Activated T-helper 17 cell treated with anti-CD3 and anti-CD28 coated beads, Interleukin-2, amount 50 U/mL, for 72 hours (primary cell): ENCODE results near the gene SLC35F6. TPM values are rescaled to one million over a fixed set of nuclear protein-coding genes. Genes with fewer than 3 reads are reported as not detected.
A peak's percentile ranks its signal among the peaks of the same experiment; 100 is the strongest.

ENCODE experiments used
- ATAC-seq: fragments of 150-1000 bp; cut with Tn5 transposase; replicated peaks from 2 replicates; pipeline ENCODE4 v1.10.0; 2021; ENCODE audit warnings: mild to moderate bottlenecking, moderate library complexity
- H3K27ac Mint-ChIP-seq: one replicate; pipeline ENCODE4 v1.8.0; 2022; ENCODE audit warnings: mixed read lengths
- H3K27me3 Mint-ChIP-seq: one replicate; pipeline ENCODE4 v1.8.0; 2022; ENCODE audit warnings: mixed read lengths
- H3K36me3 Mint-ChIP-seq: one replicate; pipeline ENCODE4 v1.8.0; 2022; ENCODE audit warnings: low read depth, mild to moderate bottlenecking, mixed read lengths
- H3K4me1 Mint-ChIP-seq: one replicate; pipeline ENCODE4 v1.8.0; 2022; ENCODE audit warnings: mixed read lengths
- H3K4me3 Mint-ChIP-seq: one replicate; pipeline ENCODE4 v1.8.0; 2022; ENCODE audit warnings: mild to moderate bottlenecking, mixed read lengths
- H3K9me3 Mint-ChIP-seq: one replicate; pipeline ENCODE4 v1.8.0; 2022; ENCODE audit warnings: mixed read lengths
- total RNA-seq, 2 donors: library from RNA; stranded (reverse); gene quantifications; one replicate each; pipeline ENCODE4 v1.2.3, GENCODE V29; 2022

The SLC35F6 gene
- total RNA-seq, 2 donors from 2014 or later = 8.2 to 15.0 TPM

DNA sequence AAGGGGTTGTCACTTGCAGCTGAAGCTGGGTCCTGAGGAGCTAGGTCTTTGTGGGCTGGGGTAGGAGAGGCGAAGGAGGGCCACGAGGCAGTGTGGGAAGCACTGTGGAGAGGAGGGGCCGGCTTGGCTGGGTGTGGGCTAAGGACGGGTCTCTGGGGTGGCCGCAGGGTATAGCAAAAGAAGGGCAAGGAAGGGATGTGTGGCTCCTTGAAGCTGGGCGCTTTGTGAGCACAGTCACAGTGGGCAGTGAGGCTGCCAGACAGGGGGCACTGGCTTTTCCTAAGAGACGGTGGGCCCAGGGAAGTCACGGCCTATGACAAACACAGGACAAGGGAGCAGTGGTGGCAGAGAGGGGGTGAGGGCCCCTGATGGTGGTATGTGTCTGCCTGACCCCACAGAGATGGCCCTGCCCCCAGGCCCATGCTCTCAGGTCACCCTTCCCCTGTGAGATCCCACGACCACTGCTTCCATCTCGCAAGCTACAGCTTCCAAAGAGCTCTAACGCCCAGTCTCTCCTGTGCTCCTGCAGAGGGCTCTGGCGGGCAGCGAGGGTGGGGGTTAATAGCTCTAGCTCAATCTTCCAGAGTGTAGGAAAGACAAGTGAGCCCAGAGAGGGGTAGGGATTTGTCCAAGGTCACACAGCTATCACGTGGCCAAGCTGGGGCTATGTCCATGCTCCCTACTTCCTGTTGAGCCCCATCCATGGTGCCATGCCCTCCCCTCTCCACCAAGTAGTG is 39.1 kb upstream of the SLC35F6 start:
- no peak overlapping the region for H3K4me3 Mint-ChIP-seq
- H3K27me3 Mint-ChIP-seq = peaks cover 3% of the 10 kb centered on the region
- ATAC-seq = no peak
- H3K27ac Mint-ChIP-seq = no peak overlapping the region
- no peaks in the 10 kb centered on the region for H3K36me3 Mint-ChIP-seq
- H3K4me1 Mint-ChIP-seq = no peaks in the 10 kb centered on the region
- no peaks in the 10 kb centered on the region for H3K9me3 Mint-ChIP-seq

- H3K27me3 Mint-ChIP-seq = peaks cover 3% of the 10 kb centered on the region
- no peak overlapping the region for H3K27ac Mint-ChIP-seq
- no peaks in the 10 kb centered on the region for H3K4me1 Mint-ChIP-seq
- no peaks in the 10 kb centered on the region for H3K36me3 Mint-ChIP-seq
- no peaks in the 10 kb centered on the region for H3K9me3 Mint-ChIP-seq
- ATAC-seq = no peak
- H3K4me3 Mint-ChIP-seq = no peak overlapping the region
Measured at GRCh38 chr2:26725521-26725820, 38.6 kb upstream of the SLC35F6 start.

DNA sequence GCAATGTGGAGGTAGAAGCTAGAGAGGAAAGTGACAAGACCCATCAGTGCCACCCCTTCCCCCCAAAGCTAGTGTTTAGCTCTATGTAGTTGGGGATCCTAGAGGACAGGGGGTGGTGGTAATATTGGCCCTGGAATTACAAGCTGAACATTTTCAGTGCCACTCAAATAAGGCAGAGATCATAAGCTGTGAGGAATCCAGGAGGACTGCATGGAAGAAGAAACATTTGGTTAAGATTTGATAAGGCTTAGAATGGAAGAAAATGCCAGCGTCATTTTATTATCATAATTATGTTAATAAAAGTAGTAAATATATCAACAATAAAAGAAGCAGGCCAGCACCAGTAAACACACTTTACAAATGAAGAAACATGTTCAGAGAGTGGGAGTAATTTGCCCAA is 37.9 kb upstream of the SLC35F6 start:
- Mint-ChIP-seq H3K9me3 (no peaks in the 10 kb centered on the region), H3K4me1 (no peaks in the 10 kb centered on the region), H3K27ac (no peak overlapping the region), H3K36me3 (no peaks in the 10 kb centered on the region), H3K27me3 (peaks cover 6% of the 10 kb centered on the region), H3K4me3 (no peak overlapping the region)
- no peak for ATAC-seq

GRCh38 chr2:26727641-26728561 is 36.2 kb upstream of the SLC35F6 start:
- H3K9me3 Mint-ChIP-seq = no peaks in the 10 kb centered on the region
- H3K27me3 Mint-ChIP-seq = peaks cover 9% of the 10 kb centered on the region
- no peaks in the 10 kb centered on the region for H3K4me1 Mint-ChIP-seq
- ATAC-seq = peak; percentile 21
- H3K27ac Mint-ChIP-seq = no peak overlapping the region
- no peak overlapping the region for H3K4me3 Mint-ChIP-seq
- H3K36me3 Mint-ChIP-seq = no peaks in the 10 kb centered on the region

DNA sequence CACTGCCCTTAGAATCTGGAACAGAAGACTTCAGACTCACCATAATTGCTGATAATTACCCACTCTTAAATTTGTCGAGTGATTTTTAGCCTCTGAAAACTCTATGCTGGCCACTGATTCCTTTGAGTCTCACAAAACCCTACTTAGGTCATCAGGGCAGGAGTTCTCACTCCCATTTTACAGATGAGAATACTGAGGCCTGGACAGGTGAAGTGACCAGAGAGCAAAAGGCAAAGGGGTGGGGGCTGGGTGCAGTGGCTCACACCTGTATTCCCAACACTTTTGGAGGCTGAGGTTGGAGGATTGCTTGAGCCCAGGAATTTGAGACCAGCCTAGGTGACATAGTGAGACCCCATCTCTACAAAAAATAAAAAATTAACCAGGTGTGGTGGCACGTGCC is 34.8 kb upstream of the SLC35F6 start:
- H3K27ac Mint-ChIP-seq = no peak overlapping the region
- peaks cover 15% of the 10 kb centered on the region for H3K27me3 Mint-ChIP-seq
- no peak for ATAC-seq
- no peaks in the 10 kb centered on the region for H3K9me3 Mint-ChIP-seq
- no peaks in the 10 kb centered on the region for H3K36me3 Mint-ChIP-seq
- H3K4me3 Mint-ChIP-seq = no peak overlapping the region
- no peaks in the 10 kb centered on the region for H3K4me1 Mint-ChIP-seq

DNA sequence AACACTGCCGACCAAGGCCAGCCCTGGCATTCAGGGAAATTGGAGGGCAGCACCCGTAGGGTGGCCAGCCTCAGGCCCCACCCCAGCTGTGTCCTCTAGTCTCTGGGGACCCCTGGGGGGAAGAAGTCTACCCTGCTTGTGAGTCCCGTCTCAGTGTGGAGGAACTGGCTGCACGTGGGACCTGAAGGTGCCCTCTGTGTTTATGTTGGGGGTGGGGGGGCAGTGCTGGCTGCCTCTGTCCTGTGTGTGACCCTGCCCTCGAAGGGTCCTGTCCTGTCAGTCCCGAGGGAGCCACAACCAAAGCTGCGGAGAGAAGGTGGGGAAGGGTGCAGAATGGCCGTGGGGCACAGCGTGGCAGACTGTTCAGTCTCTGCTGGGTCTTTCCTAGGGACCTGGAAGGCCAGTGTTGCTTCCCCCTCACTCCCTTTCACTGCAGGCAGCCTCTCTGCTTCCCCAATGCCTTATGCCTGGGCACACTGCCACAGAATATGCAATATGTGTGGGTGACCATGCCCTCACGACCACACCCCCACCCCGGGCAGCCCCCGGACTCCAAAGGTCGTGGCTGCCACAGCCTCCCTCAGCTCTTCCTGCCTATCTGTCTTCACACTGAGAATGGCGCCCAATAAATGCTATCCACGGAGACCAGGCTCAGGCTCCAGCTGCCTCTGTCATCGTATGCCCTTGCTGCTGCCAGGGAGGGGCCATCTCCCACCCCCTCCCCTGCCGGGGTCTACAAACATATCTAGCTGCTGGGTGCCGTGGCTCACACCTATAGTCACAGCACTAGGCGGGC is 33.3 kb upstream of the SLC35F6 start:
- Mint-ChIP-seq H3K27ac (no peak overlapping the region), H3K9me3 (no peaks in the 10 kb centered on the region), H3K27me3 (peaks cover 15% of the 10 kb centered on the region), H3K36me3 (no peaks in the 10 kb centered on the region), H3K4me3 (no peak overlapping the region), H3K4me1 (no peaks in the 10 kb centered on the region)
- no peak for ATAC-seq

DNA sequence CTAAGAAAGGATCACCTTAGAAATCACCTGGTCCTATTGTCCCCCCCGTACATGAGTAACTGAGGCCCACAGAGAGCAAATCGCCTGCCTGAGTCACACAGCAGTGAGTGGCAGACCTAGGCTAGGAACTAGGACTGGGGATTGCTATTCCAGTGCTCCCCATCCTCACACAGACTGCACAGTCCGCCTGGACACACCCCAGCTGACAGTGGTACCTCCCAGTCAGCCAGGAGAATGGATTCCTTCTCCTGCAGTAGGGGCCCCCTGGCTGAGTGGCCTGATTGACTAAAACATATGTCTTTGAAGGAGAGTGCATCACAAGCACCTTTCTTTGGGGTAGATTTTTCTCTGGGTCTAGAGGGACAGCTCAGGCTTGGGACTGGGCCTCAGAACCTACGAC is 32.4 kb upstream of the SLC35F6 start:
- no peak overlapping the region for H3K4me3 Mint-ChIP-seq
- no peaks in the 10 kb centered on the region for H3K4me1 Mint-ChIP-seq
- H3K27ac Mint-ChIP-seq = no peak overlapping the region
- no peaks in the 10 kb centered on the region for H3K9me3 Mint-ChIP-seq
- H3K27me3 Mint-ChIP-seq = peaks cover 15% of the 10 kb centered on the region
- no peaks in the 10 kb centered on the region for H3K36me3 Mint-ChIP-seq
- ATAC-seq = no peak

DNA sequence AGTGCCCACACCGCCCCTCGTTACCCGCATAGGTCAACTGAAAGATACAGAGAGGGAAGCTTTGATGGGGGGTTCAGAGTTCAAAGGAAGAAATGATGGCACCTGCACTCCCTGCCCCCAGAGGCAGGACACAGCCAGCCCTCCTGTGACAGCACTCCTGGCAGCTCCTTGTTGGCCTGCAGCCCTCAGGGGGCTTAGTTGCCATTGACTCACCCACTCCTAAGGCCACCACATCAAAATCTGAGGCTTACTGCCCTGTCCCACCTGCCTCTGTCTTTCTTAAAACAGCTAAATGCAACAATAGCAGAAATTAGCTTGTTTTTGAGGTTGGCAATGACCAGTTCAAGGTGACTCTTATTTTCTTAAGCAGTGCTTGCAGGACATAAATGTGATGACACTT is 31.6 kb upstream of the SLC35F6 start:
- Mint-ChIP-seq H3K36me3 (no peaks in the 10 kb centered on the region), H3K27me3 (peaks cover 15% of the 10 kb centered on the region), H3K4me1 (no peaks in the 10 kb centered on the region), H3K4me3 (no peak overlapping the region), H3K27ac (no peak overlapping the region), H3K9me3 (no peaks in the 10 kb centered on the region)
- ATAC-seq = no peak

DNA sequence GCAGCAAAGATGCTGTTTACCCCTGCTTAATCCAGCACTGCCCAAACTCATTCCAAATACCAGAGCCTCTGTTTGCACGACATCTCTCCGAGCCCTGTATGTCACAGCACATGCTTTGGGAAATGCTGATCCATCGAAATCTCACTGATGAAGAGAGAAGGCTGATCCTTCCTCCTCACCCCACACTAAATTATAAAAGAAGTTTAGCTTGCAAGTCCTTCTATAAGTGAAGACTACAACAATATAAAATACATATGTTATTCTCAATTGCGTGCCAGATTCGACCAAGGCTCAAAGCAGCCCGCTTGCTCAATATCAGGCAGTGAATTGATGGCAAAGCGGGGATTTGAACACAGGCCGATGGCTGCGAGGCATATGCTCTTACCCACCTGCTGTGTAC is 30.7 kb upstream of the SLC35F6 start:
- Mint-ChIP-seq H3K36me3 (no peaks in the 10 kb centered on the region), H3K4me1 (no peaks in the 10 kb centered on the region), H3K9me3 (no peaks in the 10 kb centered on the region), H3K27ac (no peak overlapping the region), H3K27me3 (peaks cover 15% of the 10 kb centered on the region), H3K4me3 (no peak overlapping the region)
- no peak for ATAC-seq

- no peaks in the 10 kb centered on the region for H3K4me1 Mint-ChIP-seq
- H3K4me3 Mint-ChIP-seq = no peak overlapping the region
- H3K27ac Mint-ChIP-seq = no peak overlapping the region
- H3K27me3 Mint-ChIP-seq = peaks cover 15% of the 10 kb centered on the region
- no peaks in the 10 kb centered on the region for H3K9me3 Mint-ChIP-seq
- H3K36me3 Mint-ChIP-seq = no peaks in the 10 kb centered on the region
- no peak for ATAC-seq
Measured at GRCh38 chr2:26735097-26735496, 29.0 kb upstream of the SLC35F6 start.

DNA sequence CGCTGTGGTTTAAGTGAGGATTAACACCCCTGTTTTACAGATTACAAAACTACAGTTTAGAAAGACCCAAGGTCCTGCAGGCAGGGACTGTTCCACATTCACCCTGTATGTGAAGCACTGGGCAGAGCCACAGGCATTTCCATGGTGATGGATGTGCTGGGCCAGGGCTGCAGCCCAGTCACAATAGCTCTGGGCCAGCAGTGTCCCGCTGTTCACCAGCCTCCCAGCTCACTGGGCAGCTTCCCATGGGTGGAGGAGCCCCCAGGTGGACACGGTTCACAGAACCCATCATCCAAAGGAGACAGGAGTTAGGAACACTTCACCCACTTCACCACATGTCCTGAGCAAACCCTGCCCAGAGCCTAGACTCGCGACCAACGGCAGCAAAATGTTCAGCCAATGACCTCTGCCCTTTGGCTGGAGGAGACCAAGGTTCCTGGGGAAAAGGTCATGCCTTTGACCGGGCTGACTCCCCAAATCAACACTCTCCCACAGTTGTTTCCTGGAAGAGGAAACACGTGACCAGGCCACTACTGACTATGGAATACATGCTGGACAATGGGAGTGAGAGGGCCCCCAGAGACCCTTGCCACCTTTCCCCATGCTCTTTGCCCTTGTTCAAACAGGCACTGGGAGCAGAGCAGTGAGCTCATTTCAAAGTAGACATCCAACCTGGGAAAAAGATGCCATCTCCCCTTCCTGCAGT is 28.0 kb upstream of the SLC35F6 start:
- H3K27ac Mint-ChIP-seq = no peak overlapping the region
- H3K4me3 Mint-ChIP-seq = no peak overlapping the region
- no peaks in the 10 kb centered on the region for H3K4me1 Mint-ChIP-seq
- no peaks in the 10 kb centered on the region for H3K9me3 Mint-ChIP-seq
- no peak for ATAC-seq
- H3K36me3 Mint-ChIP-seq = no peaks in the 10 kb centered on the region
- peaks cover 13% of the 10 kb centered on the region for H3K27me3 Mint-ChIP-seq

DNA sequence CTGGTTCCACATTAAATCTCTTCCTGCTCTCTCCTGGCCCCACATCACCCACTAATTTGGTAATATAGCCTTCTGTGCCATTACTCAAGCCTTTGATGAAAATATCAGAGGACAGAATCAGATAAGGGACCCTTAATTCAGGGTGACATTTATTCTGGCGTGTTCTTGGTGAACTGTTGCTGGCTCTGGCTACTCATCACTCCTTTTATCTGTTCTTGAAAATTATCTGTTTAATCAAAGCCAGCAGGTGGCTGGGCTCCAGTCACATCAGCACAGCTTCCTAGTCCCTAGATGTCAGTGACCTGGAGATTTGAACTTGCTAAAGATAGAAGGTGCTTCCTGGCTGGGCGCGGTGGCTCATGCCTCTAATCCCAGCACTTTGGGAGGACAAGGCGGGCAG is 26.9 kb upstream of the SLC35F6 start:
- ATAC-seq = no peak
- H3K27ac Mint-ChIP-seq = no peak overlapping the region
- H3K4me3 Mint-ChIP-seq = no peak overlapping the region
- H3K9me3 Mint-ChIP-seq = no peaks in the 10 kb centered on the region
- H3K4me1 Mint-ChIP-seq = no peaks in the 10 kb centered on the region
- H3K27me3 Mint-ChIP-seq = peaks cover 9% of the 10 kb centered on the region
- no peaks in the 10 kb centered on the region for H3K36me3 Mint-ChIP-seq

DNA sequence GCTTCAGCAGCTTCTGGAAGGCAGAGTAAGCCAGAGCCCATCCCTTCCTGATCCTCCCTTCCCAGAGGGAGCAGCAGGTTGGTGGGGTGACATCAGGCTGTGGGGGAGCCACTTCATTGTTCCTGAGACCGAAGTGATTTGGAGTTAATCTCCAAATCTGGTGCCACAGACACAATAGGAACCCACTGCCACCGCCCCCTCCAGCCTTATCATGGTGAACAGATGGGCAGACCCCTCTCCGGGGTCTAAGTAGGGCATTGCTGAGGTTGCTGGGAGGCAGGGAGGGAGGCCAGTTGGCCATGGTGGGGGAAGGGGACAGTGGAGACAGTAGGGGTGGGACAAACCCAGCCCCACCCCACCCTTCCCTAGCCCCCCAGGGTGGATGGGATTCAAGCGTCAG is 25.6 kb upstream of the SLC35F6 start:
- no peaks in the 10 kb centered on the region for H3K36me3 Mint-ChIP-seq
- ATAC-seq = no peak
- peaks cover 6% of the 10 kb centered on the region for H3K27me3 Mint-ChIP-seq
- no peaks in the 10 kb centered on the region for H3K4me1 Mint-ChIP-seq
- no peaks in the 10 kb centered on the region for H3K9me3 Mint-ChIP-seq
- no peak overlapping the region for H3K4me3 Mint-ChIP-seq
- H3K27ac Mint-ChIP-seq = no peak overlapping the region

DNA sequence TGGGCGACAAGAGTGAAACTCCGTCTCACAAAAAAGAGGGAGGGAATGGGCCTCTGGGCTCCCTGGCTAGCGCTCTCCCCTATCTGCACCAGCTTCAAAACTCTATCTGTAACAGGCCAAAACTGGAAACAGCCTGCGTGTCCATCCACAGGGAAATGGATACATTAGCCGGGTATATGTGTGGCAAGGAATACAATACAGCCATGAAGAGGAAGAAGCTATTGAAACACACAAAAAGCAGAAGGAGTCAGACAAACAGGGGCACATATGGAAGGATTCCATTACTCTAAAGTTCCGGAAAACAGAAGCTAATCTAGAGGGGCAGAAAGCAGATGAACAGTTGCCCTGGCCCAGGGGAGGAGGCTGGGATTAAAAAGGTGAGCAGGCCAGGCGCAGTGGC is 24.6 kb upstream of the SLC35F6 start:
- Mint-ChIP-seq H3K4me3 (no peak overlapping the region), H3K4me1 (no peaks in the 10 kb centered on the region), H3K9me3 (no peaks in the 10 kb centered on the region), H3K27ac (no peak overlapping the region), H3K27me3 (peaks cover 3% of the 10 kb centered on the region), H3K36me3 (no peaks in the 10 kb centered on the region)
- ATAC-seq = no peak
